MCF 10A (cell line): ENCODE measurements around the gene USP13. TPM values are rescaled to one million over a fixed set of nuclear protein-coding genes. Genes with fewer than 3 reads are reported as not detected.

Experiments
- BruUV-seq: library from RNA; stranded (reverse); fragments of 400-500 nt; replicated peaks from 2 replicates; lab custom pipeline; 2021; lab: Mats Ljungman, UMichigan
- CTCF ChIA-PET: fragments of 300-600 bp; sonication (Branson Sonifier 250); formaldehyde crosslinking; extraction: SDS; loops from one replicate; lab custom pipeline; 2021; ENCODE audit warnings: antibody characterized with exemption, inconsistent platforms; lab: Yijun Ruan, JAX
- POLR2A ChIA-PET: fragments of 300-600, 350-650 bp; sonication (Branson Sonifier 250); formaldehyde crosslinking; extraction: SDS; loops from one replicate; lab custom pipeline; 2020; ENCODE audit warnings: antibody characterized with exemption, inconsistent platforms; lab: Yijun Ruan, JAX
- DNase-seq: peaks from one replicate; pipeline ENCODE4 v3.0.0-alpha.2; 2018; ENCODE audit not compliant: unreplicated experiment
- H3K27ac Mint-ChIP-seq: one replicate; pipeline ENCODE4 v1.8.0; 2022; ENCODE audit warnings: mild to moderate bottlenecking, low read depth, mixed read lengths; ENCODE audit not compliant: unreplicated experiment
- H3K27me3 Mint-ChIP-seq: one replicate; pipeline ENCODE4 v1.8.0; 2022; ENCODE audit warnings: mixed read lengths; ENCODE audit not compliant: insufficient read depth, unreplicated experiment
- H3K36me3 Mint-ChIP-seq: one replicate; pipeline ENCODE4 v1.8.0; 2022; ENCODE audit warnings: mild to moderate bottlenecking, moderate library complexity, mixed read lengths; ENCODE audit not compliant: insufficient read depth, unreplicated experiment
- H3K4me1 Mint-ChIP-seq: one replicate; pipeline ENCODE4 v1.8.0; 2022; ENCODE audit warnings: mixed read lengths; ENCODE audit not compliant: insufficient read depth, unreplicated experiment
- H3K4me3 Mint-ChIP-seq: one replicate; pipeline ENCODE4 v1.8.0; 2022; ENCODE audit warnings: mild to moderate bottlenecking, moderate library complexity, mixed read lengths; ENCODE audit not compliant: unreplicated experiment
- H3K9me3 Mint-ChIP-seq: one replicate; pipeline ENCODE4 v1.8.0; 2022; ENCODE audit warnings: mixed read lengths; ENCODE audit not compliant: unreplicated experiment
- intact Hi-C: fragments of 100-400 bp; cut with micrococcal nuclease; formaldehyde crosslinking; loops from 2 replicates; pipeline ENCODE4 v1.14.1; 2022
- total RNA-seq: library from RNA; stranded (reverse); gene quantifications from 2 replicates; pipeline ENCODE4 v1.2.3, GENCODE V29; 2022
- TF ChIP-seq, protein P1 (sequence below): fragments of 200-600 bp; IDR thresholded peaks from one replicate; pipeline ENCODE4 v1.8.0; 2022; ENCODE audit warnings: antibody characterized with exemption, mild to moderate bottlenecking; ENCODE audit not compliant: unreplicated experiment

USP13 gene
- total RNA-seq, 1 experiment from 2014 or later: 9.7 TPM

DNA sequence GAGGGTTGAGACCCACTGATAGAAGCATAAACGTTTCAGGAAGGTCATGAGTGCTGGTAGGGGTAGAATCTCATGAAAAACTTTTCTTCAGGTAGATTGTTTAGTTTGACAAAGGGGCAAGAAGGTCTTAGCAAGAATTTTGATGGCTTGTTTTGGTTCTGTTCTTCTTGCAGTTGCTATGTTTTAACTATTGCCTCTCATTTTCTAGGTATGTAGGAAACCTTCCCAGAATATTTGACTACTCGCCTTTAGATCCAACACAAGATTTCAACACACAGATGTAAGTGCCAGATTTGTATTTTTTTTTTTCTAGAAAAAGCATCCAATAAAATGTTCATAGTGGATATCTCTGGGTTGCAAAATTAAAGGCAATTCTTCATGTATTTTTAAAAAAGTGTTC is 77.1 kb downstream of the USP13 start:
- no peak for DNase-seq
- Mint-ChIP-seq H3K9me3 (no peaks in the 10 kb centered on the region), H3K36me3 (peaks cover 25% of the 10 kb centered on the region), H3K27ac (no peak overlapping the region), H3K4me1 (peaks cover 9% of the 10 kb centered on the region), H3K4me3 (no peak overlapping the region), H3K27me3 (no peaks in the 10 kb centered on the region)
- BruUV-seq: no TSS peak
- POLR2A ChIA-PET: no interaction called here
- TF ChIP-seq, protein P1, sequence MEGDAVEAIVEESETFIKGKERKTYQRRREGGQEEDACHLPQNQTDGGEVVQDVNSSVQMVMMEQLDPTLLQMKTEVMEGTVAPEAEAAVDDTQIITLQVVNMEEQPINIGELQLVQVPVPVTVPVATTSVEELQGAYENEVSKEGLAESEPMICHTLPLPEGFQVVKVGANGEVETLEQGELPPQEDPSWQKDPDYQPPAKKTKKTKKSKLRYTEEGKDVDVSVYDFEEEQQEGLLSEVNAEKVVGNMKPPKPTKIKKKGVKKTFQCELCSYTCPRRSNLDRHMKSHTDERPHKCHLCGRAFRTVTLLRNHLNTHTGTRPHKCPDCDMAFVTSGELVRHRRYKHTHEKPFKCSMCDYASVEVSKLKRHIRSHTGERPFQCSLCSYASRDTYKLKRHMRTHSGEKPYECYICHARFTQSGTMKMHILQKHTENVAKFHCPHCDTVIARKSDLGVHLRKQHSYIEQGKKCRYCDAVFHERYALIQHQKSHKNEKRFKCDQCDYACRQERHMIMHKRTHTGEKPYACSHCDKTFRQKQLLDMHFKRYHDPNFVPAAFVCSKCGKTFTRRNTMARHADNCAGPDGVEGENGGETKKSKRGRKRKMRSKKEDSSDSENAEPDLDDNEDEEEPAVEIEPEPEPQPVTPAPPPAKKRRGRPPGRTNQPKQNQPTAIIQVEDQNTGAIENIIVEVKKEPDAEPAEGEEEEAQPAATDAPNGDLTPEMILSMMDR: no peak
- intact Hi-C loops: no loop called here
- CTCF ChIA-PET: no interaction called here

DNA sequence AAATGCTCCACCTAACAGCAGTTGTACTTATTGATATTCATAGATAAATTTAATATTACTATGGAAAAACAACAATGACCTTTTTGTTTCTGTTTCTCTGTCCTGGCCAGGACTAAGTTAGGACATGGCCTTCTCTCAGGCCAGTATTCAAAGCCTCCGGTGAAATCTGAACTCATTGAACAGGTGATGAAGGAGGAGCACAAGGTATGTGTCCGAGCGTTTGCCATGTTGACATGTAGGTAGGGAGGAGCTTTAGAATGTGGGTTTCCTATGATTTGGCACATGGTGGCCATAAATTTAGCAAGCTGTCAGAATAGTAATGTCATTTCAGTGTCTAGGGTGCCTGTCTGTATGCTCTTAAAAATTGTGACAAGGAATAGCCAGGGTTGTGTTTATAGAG is 77.7 kb downstream of the USP13 start:
- Mint-ChIP-seq H3K27ac (no peak overlapping the region), H3K27me3 (no peaks in the 10 kb centered on the region), H3K36me3 (peaks cover 25% of the 10 kb centered on the region), H3K4me1 (peaks cover 9% of the 10 kb centered on the region), H3K4me3 (no peak overlapping the region), H3K9me3 (no peaks in the 10 kb centered on the region)
- intact Hi-C loops: no loop called here
- TF ChIP-seq, protein P1: no peak
- no TSS peak for BruUV-seq
- ChIA-PET CTCF (no interaction called here), POLR2A (no interaction called here)
- no peak for DNase-seq

DNA sequence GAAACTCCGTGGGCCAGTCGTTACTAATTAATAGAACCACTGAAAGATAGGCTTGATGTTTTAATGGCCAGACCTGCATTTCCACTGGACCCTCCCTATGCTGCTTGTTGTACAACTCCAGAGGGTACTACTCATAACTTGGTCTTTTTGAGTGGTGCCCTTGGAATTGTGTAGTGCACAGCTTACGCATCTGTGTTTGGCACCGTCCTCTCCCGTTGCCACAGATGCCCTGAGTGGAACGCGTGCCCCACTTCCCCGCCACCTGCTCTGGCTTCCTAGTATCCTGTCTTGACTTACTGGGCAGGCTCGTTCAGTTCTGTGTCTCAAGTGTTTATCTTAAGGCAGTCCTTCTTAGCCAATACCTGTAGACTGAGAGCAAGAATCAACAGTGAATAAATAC is 78.7 kb downstream of the USP13 start:
- CTCF ChIA-PET: no interaction called here
- Mint-ChIP-seq H3K27me3 (no peaks in the 10 kb centered on the region), H3K36me3 (peaks cover 32% of the 10 kb centered on the region), H3K4me3 (no peak overlapping the region), H3K4me1 (peaks cover 9% of the 10 kb centered on the region), H3K27ac (no peak overlapping the region), H3K9me3 (no peaks in the 10 kb centered on the region)
- POLR2A ChIA-PET: no interaction called here
- no peak for DNase-seq
- no TSS peak for BruUV-seq
- intact Hi-C loops: no loop called here
- TF ChIP-seq, protein P1: no peak

DNA sequence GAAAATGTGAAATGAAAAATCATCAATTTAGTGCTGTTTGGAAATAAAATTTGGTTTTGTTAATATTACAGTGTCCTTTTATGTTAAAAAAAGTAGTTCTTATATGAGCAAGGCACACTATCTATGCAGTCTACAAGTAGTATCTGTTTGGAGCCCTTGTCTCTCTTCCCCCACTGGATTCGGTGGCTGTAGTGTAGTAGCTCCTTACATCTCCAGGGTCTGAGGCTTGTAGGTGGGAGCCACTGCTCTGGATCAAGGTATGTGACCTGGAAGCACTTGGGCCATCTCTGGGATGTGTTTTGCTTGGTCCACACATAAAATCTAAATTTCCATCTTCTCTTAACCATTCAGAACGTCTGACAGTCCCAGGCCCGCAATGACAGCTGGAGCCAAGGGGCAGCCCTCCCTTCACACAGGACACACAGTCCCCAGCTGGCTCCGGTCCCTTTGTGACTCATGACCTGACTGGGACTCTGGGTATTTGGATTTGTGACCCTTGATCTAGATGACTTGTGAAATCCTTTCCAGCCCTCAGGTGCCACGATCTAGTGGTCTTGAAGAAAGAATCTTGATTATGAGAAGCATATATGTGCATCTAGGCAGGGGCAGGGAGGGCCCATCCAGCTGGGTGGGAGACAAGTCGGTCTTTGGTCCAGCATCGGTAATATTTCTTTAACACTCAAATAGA is 80.0 kb downstream of the USP13 start:
- Mint-ChIP-seq H3K9me3 (no peaks in the 10 kb centered on the region), H3K27ac (no peak overlapping the region), H3K36me3 (peaks cover 32% of the 10 kb centered on the region), H3K4me3 (no peak overlapping the region), H3K4me1 (peaks cover 9% of the 10 kb centered on the region), H3K27me3 (no peaks in the 10 kb centered on the region)
- ChIA-PET CTCF (no interaction called here), POLR2A (no interaction called here)
- DNase-seq: peak; percentile 14
- BruUV-seq: no TSS peak
- intact Hi-C loops: no loop called here
- TF ChIP-seq, protein P1: no peak
